Suprapubic skin (tissue), 4 donors: ENCODE results near the gene KLHL12. TPM values are rescaled to one million over a fixed set of nuclear protein-coding genes. Genes with fewer than 3 reads are reported as not detected.

Experiments
- DNase-seq, 2 donors: peaks; one replicate each; pipeline ENCODE4 v3.0.0-alpha.2; 2019; ENCODE audit warnings: low spot score in 2 of 2
- H3K27ac ChIP-seq: fragments of 200-600 bp; sonication (generic); one replicate; pipeline ENCODE4 v1.5.1; 2019
- H3K27me3 ChIP-seq: fragments of 200-600 bp; sonication (generic); one replicate; pipeline ENCODE4 v1.5.1; 2019
- H3K36me3 ChIP-seq: fragments of 200-600 bp; sonication (generic); one replicate; pipeline ENCODE4 v1.5.1; 2019
- H3K4me1 ChIP-seq: fragments of 200-600 bp; sonication (generic); one replicate; pipeline ENCODE4 v1.5.1; 2019
- H3K4me3 ChIP-seq: fragments of 200-600 bp; sonication (generic); one replicate; pipeline ENCODE4 v1.5.1; 2019; ENCODE audit warnings: mild to moderate bottlenecking
- H3K9me3 ChIP-seq: fragments of 200-600 bp; sonication (generic); one replicate; pipeline ENCODE4 v1.5.1; 2019
- EP300 ChIP-seq: sonication (generic); formaldehyde crosslinking; IDR thresholded peaks from one replicate; pipeline ENCODE4 v1.6.1; 2017; ENCODE audit warnings: antibody characterized with exemption
- POLR2A ChIP-seq, 2 donors: fragments of 450-650 bp; IDR thresholded peaks; one replicate each; pipeline ENCODE4 v1.6.1; 2017; ENCODE audit warnings: antibody characterized with exemption in 2 of 2, mild to moderate bottlenecking in 2 of 2, moderate library complexity in 2 of 2
- POLR2AphosphoS5 ChIP-seq, 3 donors: sonication (generic); formaldehyde crosslinking; IDR thresholded peaks; one replicate each; pipeline ENCODE4 v1.6.1; 2017; ENCODE audit warnings: antibody characterized with exemption in 3 of 3
- WGBS: methylation state at CpG from one replicate; pipeline ENCODE4 v1.1.5; 2018; 5-methylcytosine and 5-hydroxymethylcytosine counted together
- total RNA-seq, 4 donors: library from RNA; depleted of rRNA; stranded (reverse); fragments of >200 nt; gene quantifications; one replicate each; pipeline ENCODE4 v1.1.0, GENCODE V29; 2016
- TF ChIP-seq, protein P1 (sequence below), 2 donors: fragments of 200-600 bp in 1 of 2; fragments of 450-650 bp in 1 of 2; sonication (generic) in 1 of 2; IDR thresholded peaks; one replicate each; pipeline ENCODE4 v1.5.1; 2016 to 2019; ENCODE audit warnings: antibody characterized with exemption in 2 of 2, mild to moderate bottlenecking in 1 of 2, moderate library complexity in 1 of 2

The KLHL12 gene
- total RNA-seq, 4 donors from 2014 or later = 13.4 to 19.6 (median 15.1) TPM

DNA sequence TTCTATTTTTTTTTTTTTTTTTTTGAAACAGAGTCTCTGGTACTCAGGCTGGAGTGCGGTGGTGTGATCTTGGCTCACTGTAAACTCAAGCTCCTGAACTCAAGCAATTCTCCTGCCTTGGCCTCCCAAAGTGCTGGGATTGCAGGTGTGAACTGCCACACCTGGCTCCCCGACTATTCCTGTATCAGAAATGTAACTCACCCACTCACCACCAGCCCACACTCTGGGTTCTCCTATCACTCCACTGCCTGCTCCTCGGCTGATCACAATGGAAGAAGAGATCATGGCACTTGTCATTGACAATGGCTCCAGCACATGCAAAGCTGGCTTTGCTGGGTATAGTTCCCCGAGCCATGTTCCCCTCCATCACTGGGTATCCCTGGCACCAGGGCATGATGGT lies 54.0 kb downstream of the KLHL12 start:
- TF ChIP-seq POLR2AphosphoS5 (IDR thresholded peaks at IDR 0.05) (no peak), EP300 (no peak)
- no peaks in the 10 kb centered on the region for H3K4me1 ChIP-seq
- peaks cover 3% of the 10 kb centered on the region for H3K27me3 ChIP-seq
- H3K4me3 ChIP-seq = no peak overlapping the region
- DNase-seq = no peak
- WGBS = 81% methylated on average over 3 of the region's 4 CpGs
- H3K36me3 ChIP-seq = peaks cover 2% of the 10 kb centered on the region
- no peaks in the 10 kb centered on the region for H3K9me3 ChIP-seq
- no peak overlapping the region for H3K27ac ChIP-seq

DNA sequence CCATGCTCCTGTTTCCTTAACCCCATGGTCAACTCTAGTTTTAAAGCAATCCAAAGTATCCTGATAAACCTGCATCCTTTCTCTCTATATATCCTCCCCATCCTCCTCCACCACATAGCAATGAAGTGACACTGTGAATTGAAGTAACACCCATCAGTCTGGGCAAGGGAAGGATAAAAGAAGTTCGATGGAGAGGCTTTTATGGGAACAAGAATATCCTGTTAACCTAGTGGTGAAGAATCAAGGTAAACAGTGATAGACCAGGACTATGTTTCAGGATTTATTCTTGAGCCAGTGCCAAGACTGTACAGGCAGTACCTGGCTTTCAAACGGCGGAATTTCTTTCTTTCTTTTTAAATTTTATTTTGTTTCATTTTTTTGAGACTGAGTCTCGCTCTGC lies 55.7 kb downstream of the KLHL12 start:
- DNase-seq = no peak
- no peaks in the 10 kb centered on the region for H3K4me1 ChIP-seq
- peaks cover 3% of the 10 kb centered on the region for H3K27me3 ChIP-seq
- TF ChIP-seq, protein P1, sequence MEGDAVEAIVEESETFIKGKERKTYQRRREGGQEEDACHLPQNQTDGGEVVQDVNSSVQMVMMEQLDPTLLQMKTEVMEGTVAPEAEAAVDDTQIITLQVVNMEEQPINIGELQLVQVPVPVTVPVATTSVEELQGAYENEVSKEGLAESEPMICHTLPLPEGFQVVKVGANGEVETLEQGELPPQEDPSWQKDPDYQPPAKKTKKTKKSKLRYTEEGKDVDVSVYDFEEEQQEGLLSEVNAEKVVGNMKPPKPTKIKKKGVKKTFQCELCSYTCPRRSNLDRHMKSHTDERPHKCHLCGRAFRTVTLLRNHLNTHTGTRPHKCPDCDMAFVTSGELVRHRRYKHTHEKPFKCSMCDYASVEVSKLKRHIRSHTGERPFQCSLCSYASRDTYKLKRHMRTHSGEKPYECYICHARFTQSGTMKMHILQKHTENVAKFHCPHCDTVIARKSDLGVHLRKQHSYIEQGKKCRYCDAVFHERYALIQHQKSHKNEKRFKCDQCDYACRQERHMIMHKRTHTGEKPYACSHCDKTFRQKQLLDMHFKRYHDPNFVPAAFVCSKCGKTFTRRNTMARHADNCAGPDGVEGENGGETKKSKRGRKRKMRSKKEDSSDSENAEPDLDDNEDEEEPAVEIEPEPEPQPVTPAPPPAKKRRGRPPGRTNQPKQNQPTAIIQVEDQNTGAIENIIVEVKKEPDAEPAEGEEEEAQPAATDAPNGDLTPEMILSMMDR (IDR thresholded peaks at IDR 0.05) = no peak
- TF ChIP-seq POLR2AphosphoS5 (IDR thresholded peaks at IDR 0.05) (no peak), EP300 (no peak), POLR2A (IDR thresholded peaks at IDR 0.05) (no peak)
- H3K27ac ChIP-seq = no peak overlapping the region
- H3K4me3 ChIP-seq = no peak overlapping the region
- no peaks in the 10 kb centered on the region for H3K9me3 ChIP-seq
- 66% methylated on average over 4 of the region's 4 CpGs for WGBS
- H3K36me3 ChIP-seq = no peaks in the 10 kb centered on the region

DNA sequence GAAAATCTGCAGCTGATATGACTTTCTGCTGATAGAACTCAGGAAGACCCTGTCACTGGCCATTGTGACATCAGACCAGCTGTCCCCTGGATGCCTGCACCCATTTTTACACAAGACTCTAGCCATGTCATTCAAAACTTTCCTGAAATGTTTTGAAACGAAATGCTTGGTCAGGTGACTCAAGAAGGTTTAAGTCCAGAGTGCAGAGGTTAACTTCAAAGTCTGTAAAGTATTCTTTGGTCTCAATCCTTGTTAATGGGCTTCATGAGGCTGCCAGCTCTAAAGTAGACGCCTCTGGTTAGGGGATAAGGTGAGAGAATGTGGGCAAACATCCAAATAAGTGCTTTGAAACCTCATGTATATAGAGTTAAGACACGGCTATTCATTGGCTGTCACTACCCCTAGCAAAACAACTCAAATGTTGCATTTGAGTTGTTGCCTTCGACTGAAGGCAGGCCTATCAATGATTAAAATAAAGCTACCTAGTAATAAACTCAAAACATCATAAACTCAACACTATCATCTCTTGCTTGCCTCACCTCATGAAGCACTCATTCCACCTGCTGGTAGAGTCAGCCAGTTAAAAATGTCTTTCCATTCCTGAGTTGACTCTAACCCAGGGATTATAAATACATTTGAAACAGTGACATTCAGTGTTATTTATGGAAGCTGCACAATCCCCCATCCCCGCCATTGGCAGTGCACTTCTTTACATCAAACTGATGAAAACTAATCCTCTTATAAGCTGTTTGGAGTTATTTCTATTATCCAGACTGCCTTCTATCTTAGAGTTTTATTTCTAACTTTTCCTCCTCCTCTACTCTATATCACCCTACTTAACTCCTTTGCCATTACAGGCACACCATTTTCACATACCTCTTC lies 64.1 kb downstream of the KLHL12 start:
- H3K27ac ChIP-seq = no peak overlapping the region
- no peaks in the 10 kb centered on the region for H3K36me3 ChIP-seq
- WGBS = 65% methylated on average over 5 of the region's 5 CpGs
- no peak for TF ChIP-seq POLR2A (IDR thresholded peaks at IDR 0.05)
- TF ChIP-seq, protein P1 (IDR thresholded peaks at IDR 0.05) = no peak
- no peak for TF ChIP-seq EP300
- TF ChIP-seq POLR2AphosphoS5 (IDR thresholded peaks at IDR 0.05) = no peak
- DNase-seq = no peak
- no peaks in the 10 kb centered on the region for H3K27me3 ChIP-seq
- H3K9me3 ChIP-seq = no peaks in the 10 kb centered on the region
- peaks cover 21% of the 10 kb centered on the region for H3K4me1 ChIP-seq
- H3K4me3 ChIP-seq = no peak overlapping the region

DNA sequence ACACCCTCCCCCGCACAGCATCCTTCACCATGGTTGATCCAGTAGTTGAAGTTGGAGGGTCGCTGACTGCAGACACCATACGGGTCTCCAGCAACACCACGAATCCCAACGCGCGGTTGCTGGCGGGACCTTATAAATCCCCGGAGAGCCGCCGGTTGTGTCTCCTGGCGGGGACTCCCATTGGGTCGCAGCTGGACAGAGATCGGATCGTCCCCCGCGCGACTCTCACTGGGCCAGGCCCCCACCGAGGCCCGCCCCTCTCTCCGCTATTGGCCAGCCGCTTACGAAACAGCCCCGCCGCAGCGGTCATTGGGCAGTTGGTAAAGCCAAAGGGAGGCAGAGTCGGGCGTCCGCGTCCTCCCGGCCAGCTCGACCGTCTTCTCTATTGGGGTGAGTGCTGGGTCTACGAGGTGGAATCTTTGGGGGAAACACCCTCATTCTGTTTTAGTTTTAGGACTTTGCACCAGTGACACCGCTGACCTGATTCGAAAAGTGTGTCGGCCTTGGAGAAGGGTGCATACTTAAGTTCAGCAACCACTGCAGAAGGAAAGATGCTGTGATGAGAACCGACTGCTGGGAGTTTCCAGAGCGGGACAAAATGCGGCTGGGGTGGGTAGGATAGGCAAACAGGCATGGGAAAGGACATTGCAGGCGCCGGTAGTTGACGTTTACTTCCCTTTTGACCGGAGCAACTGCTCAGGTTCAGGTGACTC lies 65.5 kb downstream of the KLHL12 start:
- no peak overlapping the region for H3K27ac ChIP-seq

DNA sequence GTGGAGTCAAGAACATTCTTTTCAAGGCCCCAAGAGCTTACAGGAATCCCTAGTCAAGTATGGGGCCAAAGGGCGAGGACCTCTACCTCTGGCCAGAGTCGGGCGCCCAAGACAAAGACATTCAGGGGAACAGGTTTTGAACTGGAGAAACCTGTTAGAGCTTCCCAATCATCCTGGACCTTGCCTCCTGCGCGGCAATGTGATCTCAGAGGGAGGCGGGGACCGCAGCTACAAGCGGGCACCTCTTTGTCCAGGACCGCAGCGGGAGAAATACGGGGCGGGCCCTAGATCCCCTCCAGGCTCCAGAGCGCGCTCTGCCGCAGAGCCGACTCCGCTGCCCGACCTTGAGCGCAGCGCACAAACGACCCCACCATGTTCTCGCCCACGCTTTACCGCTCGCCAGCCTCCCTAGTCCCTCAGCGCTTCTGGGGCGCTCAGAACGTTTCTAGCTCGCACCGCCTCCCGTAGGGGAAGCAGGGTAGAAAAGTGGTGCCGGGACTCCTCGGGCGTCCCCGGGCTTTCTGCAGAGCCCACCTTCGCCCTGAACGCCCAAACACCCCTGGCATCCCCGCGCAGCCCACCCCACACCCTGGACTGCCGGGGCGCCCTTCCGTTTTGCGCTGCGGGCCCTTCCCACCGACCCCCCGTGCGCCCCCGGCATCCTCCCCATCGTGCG lies 66.2 kb downstream of the KLHL12 start:
- Histone ChIP-seq H3K27ac (no peak overlapping the region), H3K36me3 (no peaks in the 10 kb centered on the region), H3K4me3 (peak overlapping the region; percentile 65), H3K9me3 (no peaks in the 10 kb centered on the region), H3K4me1 (peaks cover 21% of the 10 kb centered on the region), H3K27me3 (no peaks in the 10 kb centered on the region)
- TF ChIP-seq, protein P1 (IDR thresholded peaks at IDR 0.05) = no peak
- TF ChIP-seq POLR2AphosphoS5 (IDR thresholded peaks at IDR 0.05) (no peak), EP300 (no peak), POLR2A (IDR thresholded peaks at IDR 0.05) (no peak)
- DNase-seq = no peak
- 4% methylated on average over 29 of the region's 50 CpGs for WGBS

More for the DNA sequence above, 65.5 kb downstream of the KLHL12 start:
- WGBS = 2% methylated on average over 43 of the region's 44 CpGs
- H3K4me1 ChIP-seq = peaks cover 21% of the 10 kb centered on the region
- no peaks in the 10 kb centered on the region for H3K9me3 ChIP-seq
- TF ChIP-seq, protein P1 (IDR thresholded peaks at IDR 0.05) = no peak
- TF ChIP-seq POLR2AphosphoS5 (IDR thresholded peaks at IDR 0.05) (no peak), POLR2A (IDR thresholded peaks at IDR 0.05) (no peak), EP300 (no peak)
- peak; percentile 94 to 97 for DNase-seq
- H3K36me3 ChIP-seq = no peaks in the 10 kb centered on the region
- peak overlapping the region; percentile 65 for H3K4me3 ChIP-seq
- no peaks in the 10 kb centered on the region for H3K27me3 ChIP-seq
